ENCODE measurements around the gene GPRC5C.

DNA sequence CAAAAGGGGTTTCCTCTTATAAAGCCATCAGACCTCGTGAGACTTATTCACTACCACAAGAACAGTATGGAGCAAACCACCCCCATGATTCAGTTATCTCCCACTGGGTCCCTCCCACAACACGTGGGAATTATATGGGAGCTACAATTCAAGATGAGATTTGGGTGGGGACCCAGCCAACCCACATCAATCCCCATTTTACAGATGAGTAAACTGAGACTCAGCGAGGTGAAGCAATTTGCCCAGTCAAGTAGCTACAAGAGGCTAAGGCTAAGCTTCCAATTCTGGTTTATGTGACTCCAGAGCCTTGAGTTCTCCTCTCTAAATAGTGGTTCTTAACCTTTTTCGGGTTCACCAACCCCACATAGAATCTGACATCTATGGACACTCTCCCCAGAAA lies 43.3 kb downstream of the GPRC5C start:
- TF ChIP-seq POLR2A (IDR thresholded peaks at IDR 0.05) (no peak), CTCF (IDR thresholded peaks at IDR 0.05) (no peak), POLR2AphosphoS5 (IDR thresholded peaks at IDR 0.05) (no peak)

Data from transverse colon (tissue), 4 donors.